NT2/D1 (cell line): Measurements from ENCODE around the gene RPE65.

ENCODE experiments used
- SUZ12 ChIP-seq: IDR thresholded peaks from 2 replicates; pipeline ENCODE4 v1.6.1; 2011; ENCODE audit not compliant: insufficient read length, insufficient read depth; ENCODE audit errors: extremely low read depth
- YY1 ChIP-seq: IDR thresholded peaks from 2 replicates; pipeline ENCODE4 v1.6.1; 2011; ENCODE audit not compliant: insufficient read length, insufficient read depth
- ZNF274 ChIP-seq: IDR thresholded peaks from 2 replicates; pipeline ENCODE4 v1.6.1; 2011; ENCODE audit warnings: mild to moderate bottlenecking, low read depth, low read length

- TF ChIP-seq SUZ12 (no peak), ZNF274 (no peak), YY1 (no peak)
Measured at GRCh38 chr1:68484618-68485017, 34.9 kb upstream of the RPE65 start.
